A549 (cell line): Measurements from ENCODE around the gene DOK7.

Experiments used
- CHD2 ChIP-seq: fragments of 150-350 bp; IDR thresholded peaks from 2 replicates; pipeline ENCODE4 v1.6.1; 2014; ENCODE audit warnings: low read length; ENCODE audit not compliant: partially characterized antibody
- POLR2A ChIP-seq: IDR thresholded peaks from 2 replicates; pipeline ENCODE4 v1.6.1; 2012; ENCODE audit warnings: mild to moderate bottlenecking, low read length
- POLR2AphosphoS2 ChIP-seq: conservative IDR thresholded peaks from 2 replicates; pipeline ENCODE4 v1.6.1; 2012; ENCODE audit warnings: low read length, improper control_type of control experiment, inconsistent platforms
- TF ChIP-seq, protein P1 (sequence below): fragments of >200 bp; sonication (Bioruptor Twin); formaldehyde crosslinking; IDR thresholded peaks from 3 replicates; pipeline ENCODE4 v1.6.1; 2016
- TF ChIP-seq, protein P2 (sequence below): fragments of >200 bp; sonication (Bioruptor Twin); formaldehyde crosslinking; IDR thresholded peaks from 3 replicates; pipeline ENCODE4 v1.5.1; 2016

DNA sequence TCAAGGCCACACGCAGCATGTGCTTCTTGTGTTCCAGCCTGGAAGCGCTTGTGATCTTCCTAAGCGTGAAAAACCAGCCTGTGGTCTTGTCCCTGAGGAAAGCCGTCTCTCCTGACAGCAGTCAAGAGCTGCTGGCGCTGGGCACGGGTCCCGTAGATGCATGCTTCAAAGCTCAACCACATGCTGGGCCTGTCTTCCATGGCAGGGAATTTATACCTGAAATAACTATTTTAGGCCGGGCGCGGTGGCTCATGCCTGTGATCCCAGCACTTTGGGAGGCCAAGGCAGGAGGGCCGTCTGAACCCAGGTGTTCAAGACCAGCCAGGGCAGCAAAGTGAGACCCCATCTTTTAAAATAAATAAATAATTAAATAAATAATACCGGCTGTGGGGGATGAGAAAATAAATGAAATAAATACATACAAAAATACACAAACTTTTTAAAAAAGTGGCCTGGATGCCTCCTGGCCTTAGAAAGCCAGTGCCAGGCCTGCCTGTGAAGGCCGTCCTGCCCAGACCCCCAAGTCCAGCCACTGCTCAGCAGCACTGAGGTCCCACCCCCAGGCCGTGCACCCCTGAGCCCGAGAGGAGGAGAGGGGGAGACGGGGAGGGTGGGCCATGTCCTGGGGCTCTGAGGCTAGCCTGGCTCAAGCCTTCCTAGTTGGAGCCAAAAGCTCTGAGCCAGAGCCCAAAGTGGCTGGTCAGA is 58.7 kb downstream of the DOK7 start:
- TF ChIP-seq POLR2A = no peak
- no peak for TF ChIP-seq CHD2
- TF ChIP-seq, protein P1, sequence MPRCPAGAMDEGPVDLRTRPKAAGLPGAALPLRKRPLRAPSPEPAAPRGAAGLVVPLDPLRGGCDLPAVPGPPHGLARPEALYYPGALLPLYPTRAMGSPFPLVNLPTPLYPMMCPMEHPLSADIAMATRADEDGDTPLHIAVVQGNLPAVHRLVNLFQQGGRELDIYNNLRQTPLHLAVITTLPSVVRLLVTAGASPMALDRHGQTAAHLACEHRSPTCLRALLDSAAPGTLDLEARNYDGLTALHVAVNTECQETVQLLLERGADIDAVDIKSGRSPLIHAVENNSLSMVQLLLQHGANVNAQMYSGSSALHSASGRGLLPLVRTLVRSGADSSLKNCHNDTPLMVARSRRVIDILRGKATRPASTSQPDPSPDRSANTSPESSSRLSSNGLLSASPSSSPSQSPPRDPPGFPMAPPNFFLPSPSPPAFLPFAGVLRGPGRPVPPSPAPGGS = no peak
- TF ChIP-seq, protein P2, sequence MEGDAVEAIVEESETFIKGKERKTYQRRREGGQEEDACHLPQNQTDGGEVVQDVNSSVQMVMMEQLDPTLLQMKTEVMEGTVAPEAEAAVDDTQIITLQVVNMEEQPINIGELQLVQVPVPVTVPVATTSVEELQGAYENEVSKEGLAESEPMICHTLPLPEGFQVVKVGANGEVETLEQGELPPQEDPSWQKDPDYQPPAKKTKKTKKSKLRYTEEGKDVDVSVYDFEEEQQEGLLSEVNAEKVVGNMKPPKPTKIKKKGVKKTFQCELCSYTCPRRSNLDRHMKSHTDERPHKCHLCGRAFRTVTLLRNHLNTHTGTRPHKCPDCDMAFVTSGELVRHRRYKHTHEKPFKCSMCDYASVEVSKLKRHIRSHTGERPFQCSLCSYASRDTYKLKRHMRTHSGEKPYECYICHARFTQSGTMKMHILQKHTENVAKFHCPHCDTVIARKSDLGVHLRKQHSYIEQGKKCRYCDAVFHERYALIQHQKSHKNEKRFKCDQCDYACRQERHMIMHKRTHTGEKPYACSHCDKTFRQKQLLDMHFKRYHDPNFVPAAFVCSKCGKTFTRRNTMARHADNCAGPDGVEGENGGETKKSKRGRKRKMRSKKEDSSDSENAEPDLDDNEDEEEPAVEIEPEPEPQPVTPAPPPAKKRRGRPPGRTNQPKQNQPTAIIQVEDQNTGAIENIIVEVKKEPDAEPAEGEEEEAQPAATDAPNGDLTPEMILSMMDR = no peak
- TF ChIP-seq POLR2AphosphoS2 = no peak
